Stomach (tissue), 4 donors: ENCODE results near the gene HYAL1.
"Not testable (repeated sequence)": the region's sequence is repeated elsewhere in the genome, so short reads cannot be mapped to it uniquely, and the experiment has no call there.

Experiments used
- CTCF ChIP-seq, 7 experiments: fragments of 450-650 bp in 4 of 7; fragments of 200-600 bp in 3 of 7; sonication (generic) in 3 of 7; IDR thresholded peaks; one replicate each; pipeline ENCODE4 v1.5.1; 2016 to 2019; ENCODE audit warnings: antibody characterized with exemption in 7 of 7, control low read depth in 2 of 7, mild to moderate bottlenecking in 1 of 7
- EP300 ChIP-seq: sonication (generic); formaldehyde crosslinking; IDR thresholded peaks from one replicate; pipeline ENCODE4 v1.6.1; 2017; ENCODE audit warnings: antibody characterized with exemption
- POLR2A ChIP-seq, 4 donors: fragments of 450-650 bp; IDR thresholded peaks; one replicate each; pipeline ENCODE4 v1.6.1; 2016; ENCODE audit warnings: antibody characterized with exemption in 4 of 4, control low read depth in 2 of 4, mild to moderate bottlenecking in 1 of 4, moderate library complexity in 1 of 4
- POLR2AphosphoS5 ChIP-seq, 3 donors: sonication (generic); formaldehyde crosslinking; IDR thresholded peaks; one replicate each; pipeline ENCODE4 v1.6.1; 2016; ENCODE audit warnings: antibody characterized with exemption in 3 of 3

- not testable (repeated sequence) for TF ChIP-seq CTCF (IDR thresholded peaks at IDR 0.05); EP300; POLR2AphosphoS5 (IDR thresholded peaks at IDR 0.05); POLR2A (IDR thresholded peaks at IDR 0.05)
Observed at GRCh38 chr3:50312041-50312440, 8.7 kb upstream of the HYAL1 start.
